Measurements from ENCODE around the gene SRSF3. TPM values are rescaled to one million over a fixed set of nuclear protein-coding genes. Genes with fewer than 3 reads are reported as not detected.
"Not testable (repeated sequence)": the region's sequence is repeated elsewhere in the genome, so short reads cannot be mapped to it uniquely, and the experiment has no call there.

SRSF3 gene
- total RNA-seq, 1 donor from 2014 or later, result 306 TPM

DNA sequence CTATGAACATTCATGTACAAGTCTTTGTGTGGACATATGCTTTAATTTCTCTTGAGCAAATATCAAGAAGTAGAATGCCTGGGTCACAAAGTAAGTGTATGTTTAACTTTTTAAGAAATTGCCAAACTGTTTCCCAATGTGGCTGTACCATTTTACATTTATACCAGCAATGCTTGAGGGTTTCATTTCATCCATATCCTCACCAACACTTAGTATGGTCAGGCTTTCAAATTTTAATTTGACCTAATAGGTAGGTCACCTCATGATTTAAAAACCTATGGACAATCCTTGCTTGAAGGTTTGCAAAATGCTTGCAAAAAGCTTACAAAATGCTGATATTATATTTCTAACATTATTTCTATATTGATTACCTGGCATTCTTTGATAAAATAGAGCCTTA lies 19.5 kb upstream of the SRSF3 start:
- DNase-seq (ENCODE audit: low spot score), result no peak

- DNase-seq (ENCODE audit: low spot score), result no peak
Measured at GRCh38 chr6:36576578-36576977, 17.6 kb upstream of the SRSF3 start.

- no peak for DNase-seq (ENCODE audit: low spot score)
Measured at GRCh38 chr6:36577301-36577700, 16.9 kb upstream of the SRSF3 start.

- no peak for DNase-seq (ENCODE audit: low spot score)
Measured at GRCh38 chr6:36578030-36578429, 16.1 kb upstream of the SRSF3 start.

DNA sequence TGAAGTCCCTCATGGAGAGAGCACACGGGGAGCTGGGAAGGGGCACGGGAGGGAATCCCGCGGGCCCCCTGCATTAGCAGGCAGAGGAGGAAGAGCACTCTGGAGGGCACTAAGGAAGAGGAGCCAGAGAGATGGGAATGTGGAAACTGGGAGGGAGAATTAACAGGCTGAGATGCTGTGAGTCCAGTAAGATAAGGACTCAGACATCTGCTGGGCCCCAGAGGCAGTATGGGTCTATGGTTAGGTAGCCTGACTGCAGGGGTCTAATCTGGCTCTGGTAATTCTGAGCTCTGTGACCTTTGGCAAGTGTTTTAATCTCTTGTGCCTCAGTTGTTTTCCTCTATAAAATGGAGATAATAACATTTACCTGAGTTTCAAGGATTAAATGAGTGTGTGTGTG lies 15.7 kb upstream of the SRSF3 start:
- no peak for DNase-seq (ENCODE audit: low spot score)

GRCh38 chr6:36580184-36580526 lies 14.0 kb upstream of the SRSF3 start:
- DNase-seq (ENCODE audit: low spot score), result no peak

DNA sequence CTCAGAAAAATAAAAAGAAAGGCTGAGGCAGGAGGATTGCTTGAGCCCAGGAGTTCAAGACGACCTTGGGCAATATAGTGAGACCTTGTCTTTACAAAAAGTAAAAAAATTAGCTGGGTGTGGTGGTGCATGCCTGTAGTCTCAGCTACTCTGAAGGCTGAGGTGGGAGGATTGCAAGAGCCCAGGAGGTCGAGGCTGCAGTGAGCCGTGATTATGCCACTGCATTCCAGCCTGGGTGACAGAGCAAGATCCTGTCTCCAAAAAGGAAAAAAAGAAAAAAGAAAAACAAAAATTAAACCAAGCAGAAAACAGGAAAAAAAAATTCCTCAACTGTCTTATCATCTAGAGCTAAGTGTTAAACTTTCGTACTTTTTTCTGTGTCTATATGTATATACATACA lies 12.4 kb upstream of the SRSF3 start:
- no peak for DNase-seq (ENCODE audit: low spot score)

DNA sequence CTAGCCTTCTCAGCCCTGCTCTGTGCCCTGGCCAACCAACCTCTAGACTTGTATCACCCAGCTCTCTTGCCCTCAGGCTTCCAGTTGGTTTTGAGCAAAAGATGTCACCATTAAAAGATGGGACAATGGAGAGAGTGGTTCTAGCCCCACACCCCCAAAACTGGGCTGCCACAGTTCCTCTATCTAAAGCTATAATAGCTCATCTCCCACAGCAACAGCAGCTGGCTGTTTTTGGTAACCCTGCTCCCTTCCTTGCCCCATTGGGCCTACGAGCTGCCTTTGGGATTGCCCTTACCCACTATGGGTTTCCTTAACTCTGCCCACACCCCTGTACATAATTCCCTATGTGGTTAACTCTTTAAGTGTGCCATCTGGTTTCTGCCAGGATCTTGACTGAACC lies 7.6 kb upstream of the SRSF3 start:
- no peak for DNase-seq (ENCODE audit: low spot score)

DNA sequence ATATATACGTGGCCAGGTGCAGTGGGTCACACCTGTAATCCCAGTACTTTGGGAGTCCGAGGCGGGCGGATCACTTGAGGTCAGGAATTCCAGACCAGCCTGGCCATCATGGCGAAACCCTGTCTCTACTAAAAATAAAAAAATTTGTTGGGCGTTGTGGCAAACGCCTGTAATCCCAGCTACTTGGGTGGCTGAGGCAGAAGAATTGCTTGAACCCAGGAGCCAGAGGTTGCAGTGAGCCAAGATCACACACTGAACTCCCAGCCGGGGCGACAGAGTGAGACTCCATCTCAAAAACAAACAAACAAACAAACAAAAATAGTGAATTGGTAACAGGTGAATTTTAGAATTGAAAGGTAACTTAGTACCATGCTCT lies 5.1 kb upstream of the SRSF3 start:
- DNase-seq (ENCODE audit: low spot score), result not testable (repeated sequence)

DNA sequence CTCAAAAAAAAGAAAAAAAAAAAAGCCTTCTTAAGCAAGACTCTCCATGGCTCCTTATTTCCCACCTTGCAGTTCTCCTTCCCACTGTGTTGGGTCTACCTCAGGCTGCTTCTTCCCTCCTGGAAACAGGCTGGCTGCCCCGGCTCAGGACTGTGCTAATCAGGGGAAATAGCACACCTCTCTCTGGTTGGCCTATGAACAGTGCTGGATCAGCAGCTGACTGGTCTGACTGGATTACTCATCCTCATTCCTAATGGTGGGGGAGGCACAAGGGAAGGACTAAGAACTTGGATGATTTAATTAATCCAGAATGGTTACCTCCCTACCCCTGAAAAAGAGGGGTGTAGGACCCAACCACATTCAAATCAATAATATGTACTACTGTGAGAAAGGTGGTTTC lies 3.9 kb upstream of the SRSF3 start:
- no peak for DNase-seq (ENCODE audit: low spot score)

DNA sequence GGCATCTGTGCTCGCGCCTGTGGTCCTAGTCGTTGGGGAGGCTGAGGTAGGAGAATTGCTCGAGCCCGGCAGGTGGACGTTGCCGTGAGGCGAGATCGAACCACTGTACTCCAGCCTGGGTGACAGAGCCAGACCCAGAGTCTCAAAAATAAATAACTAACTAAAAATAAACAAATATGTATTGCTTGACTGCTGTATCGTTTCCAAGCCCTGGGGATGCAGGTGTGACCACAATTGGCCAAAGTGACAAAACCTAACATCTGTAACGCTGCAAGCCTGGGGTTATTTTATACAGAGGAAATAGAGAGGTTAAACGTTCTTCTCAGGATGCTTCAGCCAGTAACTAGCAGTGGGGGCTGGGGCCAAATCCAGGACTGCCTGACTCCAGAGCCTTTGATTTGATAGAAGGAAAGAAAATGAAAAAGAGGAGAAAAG lies 1.9 kb upstream of the SRSF3 start:
- no peak for DNase-seq (ENCODE audit: low spot score)

DNA sequence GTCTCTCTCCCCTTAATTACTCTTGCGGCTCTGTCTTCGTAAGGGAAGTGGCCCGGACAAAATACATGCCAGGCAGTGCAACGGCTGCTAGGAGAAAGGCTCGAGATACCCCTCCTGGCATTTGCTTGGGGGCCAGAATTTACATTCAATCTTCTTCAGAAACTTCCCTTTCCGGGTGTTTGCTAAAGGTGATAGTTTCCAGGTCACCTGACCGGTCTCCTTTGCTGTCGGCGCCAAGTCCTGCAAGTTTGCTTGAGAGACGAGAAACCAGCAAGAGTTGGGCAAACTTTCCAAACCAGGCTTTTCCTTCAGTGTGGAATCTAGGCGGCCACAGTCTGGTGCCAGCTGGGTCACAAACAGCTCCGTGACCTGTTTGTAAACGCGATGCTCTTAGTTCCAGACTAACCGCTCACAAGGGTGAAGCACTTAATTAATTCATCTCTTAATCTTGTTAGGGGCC lies 563 bp upstream of the SRSF3 start:
- DNase-seq (ENCODE audit: low spot score), result peak; percentile 67

DNA sequence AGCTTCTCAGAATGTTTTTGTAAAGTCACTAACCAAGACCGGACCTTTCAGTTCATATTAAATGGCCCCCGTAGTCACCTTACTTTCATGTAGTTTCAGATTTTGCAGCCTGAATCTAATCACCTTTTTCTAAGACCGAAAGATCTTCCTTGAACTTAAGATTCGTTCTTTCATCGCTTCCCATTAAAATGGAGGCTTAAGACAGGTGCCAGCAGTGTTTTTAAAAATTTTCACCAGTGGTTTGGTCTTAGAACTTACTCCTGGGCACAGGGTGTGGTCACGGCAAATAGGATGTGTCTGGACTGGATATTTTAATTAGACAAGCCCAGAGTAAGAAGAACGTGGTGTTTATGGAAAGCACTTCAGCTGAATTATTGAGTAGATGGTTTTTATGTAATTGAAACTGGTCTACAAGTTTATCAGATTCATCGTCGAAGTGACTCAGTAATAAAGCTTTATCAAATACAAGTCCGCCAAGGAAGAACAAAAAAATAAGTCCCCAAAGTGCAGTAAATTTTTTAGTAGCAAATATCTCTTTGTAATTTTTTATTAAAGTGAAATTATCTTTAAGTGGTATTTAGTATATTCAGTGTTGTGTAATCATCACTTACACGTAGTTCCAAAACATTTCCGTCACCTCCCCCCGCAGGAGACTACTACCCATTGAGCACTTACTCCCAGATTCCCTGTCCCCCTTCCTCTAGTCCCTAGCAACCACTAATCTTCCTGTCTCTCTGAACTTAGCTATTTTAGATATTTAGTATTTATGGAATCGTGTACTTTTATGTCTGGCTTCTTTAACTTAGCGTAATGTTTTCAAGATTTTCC lies 868 bp downstream of the SRSF3 start:
- DNase-seq (ENCODE audit: low spot score), result peak; percentile 65

- no peak for DNase-seq (ENCODE audit: low spot score)
Measured at GRCh38 chr6:36596356-36596755, 2.2 kb downstream of the SRSF3 start.

- no peak for DNase-seq (ENCODE audit: low spot score)
Measured at GRCh38 chr6:36597775-36598174, 3.6 kb downstream of the SRSF3 start.

GRCh38 chr6:36598326-36598725 lies 4.2 kb downstream of the SRSF3 start:
- no peak for DNase-seq (ENCODE audit: low spot score)

- no peak for DNase-seq (ENCODE audit: low spot score)
Measured at GRCh38 chr6:36598739-36599318, 4.7 kb downstream of the SRSF3 start.

- DNase-seq (ENCODE audit: low spot score), result no peak
Measured at GRCh38 chr6:36599791-36600209, 5.6 kb downstream of the SRSF3 start.

GRCh38 chr6:36600564-36601146 lies 6.5 kb downstream of the SRSF3 start:
- DNase-seq (ENCODE audit: low spot score), result no peak

DNA sequence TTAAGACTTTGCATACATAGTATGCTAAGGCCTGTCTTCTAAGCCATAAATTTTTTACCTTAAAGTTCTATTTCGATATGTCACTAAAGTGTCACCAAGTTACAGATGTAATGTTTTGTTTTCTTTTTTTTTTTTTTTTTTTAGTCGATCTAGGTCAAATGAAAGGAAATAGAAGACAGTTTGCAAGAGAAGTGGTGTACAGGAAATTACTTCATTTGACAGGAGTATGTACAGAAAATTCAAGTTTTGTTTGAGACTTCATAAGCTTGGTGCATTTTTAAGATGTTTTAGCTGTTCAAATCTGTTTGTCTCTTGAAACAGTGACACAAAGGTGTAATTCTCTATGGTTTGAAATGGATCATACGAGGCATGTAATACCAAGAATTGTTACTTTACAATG lies 7.7 kb downstream of the SRSF3 start:
- DNase-seq (ENCODE audit: low spot score), result not testable (repeated sequence)

DNA sequence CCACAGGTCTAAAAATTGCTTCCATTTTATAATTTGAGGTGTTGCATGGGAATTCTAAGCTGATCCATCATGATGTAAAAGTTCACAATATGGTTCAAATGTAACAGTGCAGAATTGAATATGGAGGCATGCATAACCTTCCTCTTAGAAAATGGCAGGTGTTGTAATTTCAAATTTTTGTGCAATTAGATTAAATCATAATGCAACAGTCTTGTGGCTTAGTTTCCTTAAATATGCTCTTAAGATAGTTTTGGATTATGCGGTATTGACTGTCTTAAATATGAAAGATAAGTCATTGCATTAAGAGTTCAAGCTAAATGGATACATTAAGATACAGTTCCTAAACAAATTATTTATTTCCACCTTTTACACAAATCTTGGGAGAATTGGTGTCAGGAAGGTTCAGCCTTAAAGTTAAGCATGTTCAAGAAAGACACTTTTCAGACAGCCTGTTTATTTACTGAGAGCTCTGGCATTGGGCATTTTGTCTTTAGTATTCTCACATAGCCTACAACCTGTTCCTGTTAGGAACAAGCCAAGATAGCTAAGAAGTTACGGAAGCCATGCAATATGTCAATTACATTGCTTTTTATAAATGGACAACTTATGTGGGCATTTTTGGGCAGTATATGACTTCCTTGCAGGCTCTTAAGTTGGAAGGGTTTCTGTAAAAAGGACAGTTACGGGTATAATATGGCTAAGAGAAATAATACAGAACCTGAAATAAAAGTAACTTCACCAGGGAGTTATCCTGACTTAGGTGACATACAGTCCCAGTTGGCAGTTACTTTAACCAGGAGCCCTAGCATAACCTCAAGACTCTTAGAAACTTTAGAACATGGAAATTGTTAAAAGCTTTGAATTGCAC lies 9.3 kb downstream of the SRSF3 start:
- DNase-seq (ENCODE audit: low spot score), result no peak

Data from ureter (tissue), 1 donor.